HG03196 (cell line): Measurements from ENCODE around the gene NFILZ.

ENCODE experiments used
- ATAC-seq: cut with Tn5 transposase; IDR thresholded peaks from one replicate; pipeline ENCODE4 v1.9.1; 2021; ENCODE audit not compliant: unreplicated experiment

Gene NFILZ

GRCh38 chr19:8629996-8630683 is at the start of gene NFILZ:
TSS of gene NFILZ (plus strand) at chr19:8630633. CDS start at chr19:8676766, 46,133 bp downstream.
- no peak for ATAC-seq

GRCh38 chr19:8580710-8581281 is 49.6 kb upstream of the NFILZ start:
- ATAC-seq = no peak

- ATAC-seq = no peak
Measured at GRCh38 chr19:8584965-8585893, 45.2 kb upstream of the NFILZ start.

GRCh38 chr19:8585894-8586750 is 44.3 kb upstream of the NFILZ start:
- no peak for ATAC-seq

GRCh38 chr19:8589177-8589714 is 41.2 kb upstream of the NFILZ start:
- ATAC-seq = no peak

GRCh38 chr19:8592231-8593009 is 38.0 kb upstream of the NFILZ start:
- ATAC-seq = no peak

GRCh38 chr19:8593931-8594330 is 36.5 kb upstream of the NFILZ start:
- no peak for ATAC-seq

GRCh38 chr19:8595651-8596050 is 34.8 kb upstream of the NFILZ start:
- no peak for ATAC-seq

GRCh38 chr19:8596168-8596567 is 34.3 kb upstream of the NFILZ start:
- no peak for ATAC-seq

GRCh38 chr19:8600064-8600463 is 30.4 kb upstream of the NFILZ start:
- no peak for ATAC-seq

- no peak for ATAC-seq
Measured at GRCh38 chr19:8600816-8601215, 29.6 kb upstream of the NFILZ start.

GRCh38 chr19:8601796-8602195 is 28.6 kb upstream of the NFILZ start:
- ATAC-seq = no peak

- no peak for ATAC-seq
Measured at GRCh38 chr19:8605514-8605913, 24.9 kb upstream of the NFILZ start.

GRCh38 chr19:8607386-8607785 is 23.0 kb upstream of the NFILZ start:
- ATAC-seq = no peak

- ATAC-seq = no peak
Measured at GRCh38 chr19:8608941-8609278, 21.5 kb upstream of the NFILZ start.

- ATAC-seq = no peak
Measured at GRCh38 chr19:8609279-8610040, 21.0 kb upstream of the NFILZ start.

- no peak for ATAC-seq
Measured at GRCh38 chr19:8610041-8610935, 20.1 kb upstream of the NFILZ start, which contains the start of gene ADAMTS10. TSS of gene ADAMTS10 (minus strand) at chr19:8610715. CDS start at chr19:8605710, 5,005 bp downstream.

- no peak for ATAC-seq
Measured at GRCh38 chr19:8610936-8611300, 19.5 kb upstream of the NFILZ start.
